Liver (tissue), 9 donors: ENCODE data around the gene SQOR. TPM values are rescaled to one million over a fixed set of nuclear protein-coding genes. Genes with fewer than 3 reads are reported as not detected.

Source experiments
- DNase-seq: peaks from one replicate; pipeline ENCODE4 v3.0.0-alpha.2; 2017; ENCODE audit warnings: low spot score
- H3K27ac ChIP-seq, 2 donors: one replicate each; pipeline ENCODE4 v1.7.0; 2013; ENCODE audit warnings: inconsistent platforms in 2 of 2, low read length in 2 of 2, control low read depth in 1 of 2, low read depth in 1 of 2, mild to moderate bottlenecking in 1 of 2
- H3K27me3 ChIP-seq, 4 donors: one replicate each; pipeline versions ENCODE4 v1.6.1 to v1.7.0; 2013; ENCODE audit warnings: low read length in 3 of 4, inconsistent platforms in 1 of 4, mild to moderate bottlenecking in 1 of 4, moderate library complexity in 1 of 4; ENCODE audit not compliant: control insufficient read depth in 4 of 4, insufficient read depth in 4 of 4
- H3K36me3 ChIP-seq, 4 donors: one replicate each; pipeline versions ENCODE4 v1.6.1 to v1.7.0; 2013; ENCODE audit warnings: low read length in 3 of 4, mild to moderate bottlenecking in 3 of 4, low read depth in 1 of 4, moderate library complexity in 1 of 4; ENCODE audit not compliant: control insufficient read depth in 4 of 4, insufficient read depth in 3 of 4
- H3K4me1 ChIP-seq, 4 donors: one replicate each; pipeline versions ENCODE4 v1.6.1 to v1.7.0; 2013; ENCODE audit warnings: low read length in 3 of 4, mild to moderate bottlenecking in 3 of 4, moderate library complexity in 1 of 4; ENCODE audit not compliant: control insufficient read depth in 4 of 4, insufficient read depth in 4 of 4
- H3K4me3 ChIP-seq, 3 donors: one replicate each; pipeline versions ENCODE4 v1.6.1 to v1.7.0; 2013; ENCODE audit warnings: low read length in 3 of 3, control low read depth in 1 of 3, low read depth in 1 of 3, mild to moderate bottlenecking in 1 of 3
- H3K9ac ChIP-seq, 2 donors: one replicate each; pipeline ENCODE4 v1.7.0; 2013; ENCODE audit warnings: low read length in 2 of 2, mild to moderate bottlenecking in 2 of 2, moderate library complexity in 2 of 2, control low read depth in 1 of 2, low read depth in 1 of 2
- H3K9me3 ChIP-seq, 4 donors: one replicate each; pipeline versions ENCODE4 v1.6.1 to v1.7.0; 2013; ENCODE audit warnings: low read length in 3 of 4; ENCODE audit not compliant: control insufficient read depth in 4 of 4
- ATF3 ChIP-seq: IDR thresholded peaks from 2 replicates; pipeline ENCODE4 v1.6.1; 2016; ENCODE audit warnings: antibody characterized with exemption
- CTCF ChIP-seq: fragments of 150-350 bp; IDR thresholded peaks from 2 replicates; pipeline ENCODE4 v1.5.1; 2017; ENCODE audit warnings: improper control_type of control experiment, low read depth, low read length; ENCODE audit not compliant: missing input control
- EGR1 ChIP-seq, 2 donors: IDR thresholded peaks; 2 replicates each; pipeline ENCODE4 v1.6.1; 2016 to 2018; ENCODE audit warnings: antibody characterized with exemption in 2 of 2, low read depth in 2 of 2
- FOXA1 ChIP-seq: IDR thresholded peaks from 2 replicates; pipeline ENCODE4 v1.6.1; 2016; ENCODE audit warnings: antibody characterized with exemption
- FOXA2 ChIP-seq: IDR thresholded peaks from 2 replicates; pipeline ENCODE4 v1.6.1; 2016; ENCODE audit warnings: antibody characterized with exemption
- GABPA ChIP-seq, 2 donors: IDR thresholded peaks in 1 of 2; conservative IDR thresholded peaks in 1 of 2; 2 replicates each; pipeline ENCODE4 v1.6.1; 2016; ENCODE audit warnings: antibody characterized with exemption in 2 of 2, mild to moderate bottlenecking in 1 of 2, moderate library complexity in 1 of 2
- HNF4A ChIP-seq, 2 donors: conservative IDR thresholded peaks; 2 replicates each; pipeline ENCODE4 v1.6.1; 2016; ENCODE audit warnings: antibody characterized with exemption in 2 of 2, mild to moderate bottlenecking in 2 of 2
- HNF4G ChIP-seq: IDR thresholded peaks from 2 replicates; pipeline ENCODE4 v1.6.1; 2016; ENCODE audit warnings: antibody characterized with exemption
- JUND ChIP-seq, 2 donors: IDR thresholded peaks; 2 replicates each; pipeline ENCODE4 v1.6.1; 2016; ENCODE audit warnings: antibody characterized with exemption in 2 of 2
- MAX ChIP-seq: IDR thresholded peaks from 2 replicates; pipeline ENCODE4 v1.6.1; 2016; ENCODE audit warnings: antibody characterized with exemption
- NR2F2 ChIP-seq: IDR thresholded peaks from 2 replicates; pipeline ENCODE4 v1.6.1; 2016; ENCODE audit warnings: antibody characterized with exemption
- RAD21 ChIP-seq, 2 donors: IDR thresholded peaks; 2 replicates each; pipeline ENCODE4 v1.6.1; 2016; ENCODE audit warnings: antibody characterized with exemption in 2 of 2, mild to moderate bottlenecking in 2 of 2
- REST ChIP-seq: IDR thresholded peaks from 2 replicates; pipeline ENCODE4 v1.6.1; 2016; ENCODE audit warnings: antibody characterized with exemption, mild to moderate bottlenecking
- SP1 ChIP-seq: IDR thresholded peaks from 2 replicates; pipeline ENCODE4 v1.6.1; 2018; ENCODE audit warnings: antibody characterized with exemption, mild to moderate bottlenecking
- TAF1 ChIP-seq: conservative IDR thresholded peaks from 2 replicates; pipeline ENCODE4 v1.6.1; 2016; ENCODE audit warnings: antibody characterized with exemption, mild to moderate bottlenecking
- YY1 ChIP-seq: IDR thresholded peaks from 2 replicates; pipeline ENCODE4 v1.6.1; 2016; ENCODE audit warnings: antibody characterized with exemption, mild to moderate bottlenecking
- ZBTB33 ChIP-seq: IDR thresholded peaks from 2 replicates; pipeline ENCODE4 v1.6.1; 2016; ENCODE audit warnings: antibody characterized with exemption
- WGBS: extraction: QIAGEN DNeasy Blood & Tissue Kit; methylation state at CpG from one replicate; pipeline ENCODE4 v1.1.7; 2013; 5-methylcytosine and 5-hydroxymethylcytosine counted together
- polyA plus RNA-seq, 2 donors: library from polyadenylated mRNA; stranded (reverse) in 1 of 2; unstranded in 1 of 2; fragments of 200-250 nt in 1 of 2; fragments of >200 nt in 1 of 2; fragmentation: Nextera tagmentation in 1 of 2; extraction: Ambion mirVana in 1 of 2; gene quantifications; one replicate each; pipeline versions ENCODE4 v1.2.1 to v1.2.3, GENCODE V29; 2013 to 2015
- total RNA-seq, 2 donors: library from RNA; depleted of rRNA; stranded (reverse); fragments of >200 nt; gene quantifications; one replicate each; pipeline ENCODE4 v1.2.3, GENCODE V29; 2014
- donor health status: healthy.
- donor health status: healthy.
- donor health status: healthy.
- donor health status: healthy.
- donor health status: healthy.

SQOR gene
- total and polyA plus RNA-seq, 4 donors = 29.6 to 41.7 (median 35.1) TPM

GRCh38 chr15:45731343-45731742 is 96.5 kb downstream of the SQOR start:
- H3K4me3 ChIP-seq = no peak overlapping the region
- no peaks in the 10 kb centered on the region for H3K27me3 ChIP-seq
- H3K27ac ChIP-seq = no peak overlapping the region
- DNase-seq = no peak
- H3K36me3 ChIP-seq = no peaks in the 10 kb centered on the region
- 85% methylated on average over 1 of the region's 1 CpG for WGBS
- no peaks in the 10 kb centered on the region for H3K4me1 ChIP-seq
- no peak overlapping the region for H3K9ac ChIP-seq
- TF ChIP-seq ATF3 (no peak), HNF4G (no peak), REST (no peak), GABPA (IDR thresholded peaks at IDR 0.05 in 1 of 2, conservative IDR thresholded peaks at IDR 0.05 in 1 of 2) (no peak), MAX (no peak), HNF4A (conservative IDR thresholded peaks at IDR 0.05) (no peak), TAF1 (no peak), JUND (IDR thresholded peaks at IDR 0.05) (no peak), EGR1 (IDR thresholded peaks at IDR 0.05; ENCODE audit: low read depth in 2 of 2) (no peak), FOXA1 (no peak), RAD21 (IDR thresholded peaks at IDR 0.05) (no peak), SP1 (no peak), NR2F2 (no peak), YY1 (no peak), ZBTB33 (no peak)
- no peaks in the 10 kb centered on the region for H3K9me3 ChIP-seq

GRCh38 chr15:45732662-45733061 is 97.8 kb downstream of the SQOR start:
- Histone ChIP-seq H3K4me1 (no peaks in the 10 kb centered on the region), H3K9ac (no peak overlapping the region), H3K4me3 (no peak overlapping the region), H3K9me3 (no peaks in the 10 kb centered on the region), H3K36me3 (no peaks in the 10 kb centered on the region), H3K27ac (no peak overlapping the region), H3K27me3 (no peaks in the 10 kb centered on the region)
- no peak for DNase-seq
- TF ChIP-seq ATF3 (no peak), CTCF (no peak), REST (no peak), SP1 (no peak), YY1 (no peak), HNF4A (conservative IDR thresholded peaks at IDR 0.05) (no peak), EGR1 (IDR thresholded peaks at IDR 0.05; ENCODE audit: low read depth in 2 of 2) (no peak), RAD21 (IDR thresholded peaks at IDR 0.05) (no peak), JUND (IDR thresholded peaks at IDR 0.05) (no peak), FOXA1 (no peak), FOXA2 (no peak), ZBTB33 (no peak), NR2F2 (no peak)
- 32% methylated on average over 2 of the region's 2 CpGs for WGBS
